Stimulated activated CD4-positive, alpha-beta T cell treated with anti-CD3 and anti-CD28 coated beads, Interleukin-12 subunit alpha, Interleukin-12 subunit beta, amount 100 ng/mL, for 48 hours (primary cell): ENCODE measurements around the gene ARSA.
"Not testable (repeated sequence)": the region's sequence is repeated elsewhere in the genome, so short reads cannot be mapped to it uniquely, and the experiment has no call there.

Source experiments
- DNase-seq, 3 donors: peaks; one replicate each; pipeline ENCODE4 v3.0.0-alpha.2; 2020; ENCODE audit warnings: low read depth in 2 of 3, low spot score in 1 of 3

Gene ARSA

DNA sequence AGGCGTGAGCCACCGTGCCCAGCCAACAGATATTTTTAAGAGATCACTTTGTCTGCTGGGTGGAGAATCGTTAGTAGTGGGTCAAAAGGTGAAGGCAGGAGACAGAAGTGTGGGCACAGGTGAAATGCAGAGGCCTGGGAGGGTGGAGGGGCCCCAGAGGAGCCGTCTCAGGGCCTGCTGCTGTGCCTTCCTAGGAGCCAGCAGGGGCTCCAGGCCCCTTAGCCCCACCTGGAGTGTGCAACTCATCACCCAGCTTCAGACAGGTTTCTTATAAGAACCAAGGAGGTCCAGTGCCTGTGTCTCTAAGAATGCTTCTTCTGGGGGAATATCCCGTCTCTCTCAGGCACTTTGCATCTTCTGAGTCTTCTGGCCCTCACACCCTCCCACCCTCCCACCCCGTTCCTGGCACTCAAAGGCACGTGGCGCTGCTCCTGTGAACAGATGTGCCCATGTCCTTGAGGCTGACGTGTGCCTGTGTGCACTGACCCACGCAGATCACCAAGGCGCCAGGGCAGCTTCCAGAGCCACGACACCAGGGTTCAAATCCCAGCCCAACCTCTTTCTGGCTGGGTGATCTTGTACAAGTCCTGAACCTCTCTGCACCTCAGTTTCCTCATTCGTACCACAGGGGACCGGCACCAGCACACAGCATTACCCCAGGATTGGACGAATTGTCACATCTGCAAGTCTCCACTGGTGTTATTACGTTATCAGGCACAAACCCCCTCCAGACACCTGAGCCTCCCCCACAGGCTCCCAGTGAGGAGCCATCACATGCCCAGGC, 3.4 kb downstream of the ARSA start:
- DNase-seq = no peak

- DNase-seq = no peak
Measured at GRCh38 chr22:50622723-50623327, 5.1 kb downstream of the ARSA start.

GRCh38 chr22:50621948-50622722, 5.8 kb downstream of the ARSA start:
- no peak for DNase-seq

DNA sequence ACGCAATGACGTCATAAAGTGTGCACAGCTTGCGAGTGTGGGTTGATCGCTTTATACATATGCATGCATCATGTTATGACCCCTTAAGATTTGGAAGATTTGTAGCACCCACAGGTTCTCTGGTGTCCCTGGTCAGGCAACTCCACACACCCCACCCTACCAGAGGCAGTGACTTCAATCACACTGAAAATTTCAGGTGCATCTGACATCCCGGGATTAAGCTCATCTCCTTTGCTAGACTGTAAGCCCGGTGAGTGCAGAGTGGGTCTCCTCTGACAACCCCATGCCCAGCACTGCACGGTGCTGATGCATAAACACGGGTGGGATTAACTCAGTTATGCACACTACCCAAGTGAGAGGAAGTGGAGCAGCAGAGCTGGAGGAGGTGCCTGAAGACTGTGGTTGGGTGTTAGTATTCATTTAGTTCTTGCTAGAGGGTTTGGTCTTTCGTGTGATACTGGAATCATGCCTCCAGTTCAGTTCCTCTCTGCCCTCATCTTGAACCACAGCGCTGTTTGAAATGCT, 6.5 kb downstream of the ARSA start:
- peak in 2 of 3 donors; percentile 25 to 51 for DNase-seq

DNA sequence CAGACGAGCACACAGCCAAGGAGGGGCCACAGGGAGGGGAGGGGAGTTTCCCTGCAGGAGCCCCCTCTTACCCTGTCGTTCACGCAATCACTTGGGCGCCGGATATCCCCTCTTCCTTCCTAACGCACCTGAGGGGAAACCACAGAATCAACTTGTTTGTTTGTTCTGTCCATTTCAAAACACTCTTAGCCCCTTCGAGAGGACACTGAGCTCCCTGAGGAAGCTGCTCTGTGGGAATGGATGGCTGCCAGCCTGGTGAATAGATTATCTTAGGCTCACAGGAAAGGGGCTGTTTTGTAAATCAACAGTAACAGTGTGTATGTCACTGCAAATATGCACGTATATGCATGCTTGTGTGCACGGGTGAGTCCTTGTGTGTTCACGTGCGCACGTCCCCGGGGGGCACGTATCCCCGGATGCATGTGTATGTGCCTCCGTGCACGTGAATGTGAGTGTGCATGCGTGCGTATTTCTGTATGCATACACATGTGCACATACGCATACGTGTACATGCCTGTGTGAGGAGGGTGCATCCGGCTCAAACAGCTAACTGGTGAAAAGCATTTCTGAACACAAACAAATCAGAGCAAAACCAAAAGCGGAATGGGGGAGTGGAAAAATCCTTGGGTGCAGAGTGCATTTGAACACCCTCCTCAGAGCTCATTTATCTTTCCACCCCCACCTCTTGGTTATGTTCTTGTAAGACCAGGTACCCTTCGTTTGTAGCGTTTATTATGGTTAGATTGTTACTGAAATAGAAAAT, 7.2 kb downstream of the ARSA start:
- DNase-seq = peak in 2 of 3 donors; percentile 57 to 64

DNA sequence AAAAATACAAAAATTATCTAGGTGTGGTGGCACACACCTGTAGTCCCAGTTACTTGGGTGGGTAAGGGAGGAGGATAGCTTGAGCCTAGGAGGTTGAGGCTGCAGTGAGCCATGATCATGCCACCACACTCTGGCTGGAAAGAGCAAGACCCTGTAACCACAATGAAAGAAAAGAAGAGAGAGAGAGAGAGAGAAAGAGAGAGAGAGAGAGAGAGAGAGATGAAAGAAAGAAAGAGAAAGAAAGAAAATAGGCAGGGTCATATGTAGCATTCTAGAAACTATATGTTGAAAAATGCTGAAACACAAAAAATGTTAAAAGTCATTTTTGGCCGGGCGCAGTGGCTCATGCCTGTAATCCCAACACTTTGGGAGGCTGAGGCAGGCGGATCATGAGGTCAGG, 13.7 kb downstream of the ARSA start:
- DNase-seq = not testable (repeated sequence)

- DNase-seq = no peak
Measured at GRCh38 chr22:50613291-50613981, 14.5 kb downstream of the ARSA start.

- DNase-seq = no peak
Measured at GRCh38 chr22:50612528-50613221, 15.3 kb downstream of the ARSA start.

- no peak for DNase-seq
Measured at GRCh38 chr22:50612168-50612527, 15.8 kb downstream of the ARSA start.

DNA sequence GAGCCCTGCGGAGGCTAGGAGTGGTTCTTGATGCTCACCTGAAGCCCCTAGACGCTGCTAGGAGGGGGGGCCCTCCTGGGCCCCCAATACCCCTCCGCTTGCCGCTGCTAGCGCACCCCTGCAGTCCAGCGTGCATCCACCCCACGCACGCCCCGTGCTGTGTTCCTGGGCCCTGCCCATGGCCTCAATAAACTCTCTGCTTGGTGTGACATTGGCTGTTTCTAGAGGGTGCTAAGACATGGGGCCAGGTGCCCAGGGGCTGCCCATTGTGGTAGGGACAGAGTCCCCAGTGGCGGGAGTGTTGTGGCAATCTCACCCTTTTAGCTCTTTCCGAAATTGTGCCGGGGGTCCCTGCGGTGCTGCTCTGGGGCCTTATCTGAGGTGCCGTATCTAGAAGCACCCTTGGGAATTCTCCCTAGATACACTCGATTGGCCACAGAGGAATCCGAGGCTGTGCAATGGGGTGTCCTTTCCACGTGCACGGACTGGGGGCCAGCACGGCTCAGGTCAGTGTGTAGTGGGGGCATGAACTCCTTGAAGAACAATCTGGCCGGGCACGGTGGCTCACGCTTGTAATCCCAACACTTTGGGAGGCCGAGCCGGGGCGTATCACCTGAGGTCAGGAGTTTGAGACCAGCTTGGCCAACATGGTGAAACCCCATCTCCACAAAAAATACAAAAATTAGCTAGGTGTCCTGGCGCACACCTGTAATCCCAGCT, 16.5 kb downstream of the ARSA start:
- no peak for DNase-seq

GRCh38 chr22:50610581-50610980, 17.4 kb downstream of the ARSA start:
- DNase-seq = no peak

GRCh38 chr22:50610041-50610451, 17.9 kb downstream of the ARSA start:
- no peak for DNase-seq

- DNase-seq = no peak
Measured at GRCh38 chr22:50609599-50609998, 18.4 kb downstream of the ARSA start.

DNA sequence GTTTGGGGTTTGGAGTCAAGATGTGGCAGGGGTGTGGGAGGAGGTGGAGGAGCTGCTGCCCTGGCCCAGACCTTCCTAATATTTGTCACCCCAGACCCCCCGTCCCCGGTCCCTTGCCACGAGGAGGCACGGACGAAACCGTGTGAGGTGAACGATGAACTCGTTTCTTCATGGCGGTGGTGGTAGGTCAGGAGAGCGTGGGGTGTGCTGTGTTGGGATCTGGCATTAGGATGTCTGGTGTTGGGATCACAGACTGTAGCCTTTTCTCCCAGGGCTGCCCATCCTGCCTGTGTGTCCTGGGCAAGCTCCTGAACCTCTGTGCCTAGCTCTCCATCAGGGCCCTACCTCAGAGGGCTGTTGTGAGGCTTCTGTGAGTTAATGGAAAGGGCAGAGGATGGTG, 19.0 kb downstream of the ARSA start:
- no peak for DNase-seq

- DNase-seq = not testable (repeated sequence)
Measured at GRCh38 chr22:50608058-50608840, 19.7 kb downstream of the ARSA start.

DNA sequence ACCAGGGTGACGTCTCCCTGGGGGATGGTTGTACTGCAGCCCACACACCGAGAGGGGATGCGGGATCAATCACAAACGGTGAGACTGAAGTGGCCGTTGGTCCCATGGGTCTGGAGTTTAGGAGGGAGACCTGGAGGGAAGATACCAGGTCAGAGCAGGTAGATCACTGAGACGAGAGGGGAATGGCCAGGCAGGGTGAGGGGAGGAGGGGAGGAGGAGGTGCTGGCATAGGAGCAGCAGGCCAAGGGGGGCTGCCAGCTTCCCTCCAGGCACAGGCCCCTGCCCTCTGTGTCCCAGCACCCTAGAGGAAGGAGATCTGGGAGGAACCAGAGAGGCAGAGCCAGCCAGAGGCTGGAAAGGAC, 20.3 kb downstream of the ARSA start:
- DNase-seq = no peak

DNA sequence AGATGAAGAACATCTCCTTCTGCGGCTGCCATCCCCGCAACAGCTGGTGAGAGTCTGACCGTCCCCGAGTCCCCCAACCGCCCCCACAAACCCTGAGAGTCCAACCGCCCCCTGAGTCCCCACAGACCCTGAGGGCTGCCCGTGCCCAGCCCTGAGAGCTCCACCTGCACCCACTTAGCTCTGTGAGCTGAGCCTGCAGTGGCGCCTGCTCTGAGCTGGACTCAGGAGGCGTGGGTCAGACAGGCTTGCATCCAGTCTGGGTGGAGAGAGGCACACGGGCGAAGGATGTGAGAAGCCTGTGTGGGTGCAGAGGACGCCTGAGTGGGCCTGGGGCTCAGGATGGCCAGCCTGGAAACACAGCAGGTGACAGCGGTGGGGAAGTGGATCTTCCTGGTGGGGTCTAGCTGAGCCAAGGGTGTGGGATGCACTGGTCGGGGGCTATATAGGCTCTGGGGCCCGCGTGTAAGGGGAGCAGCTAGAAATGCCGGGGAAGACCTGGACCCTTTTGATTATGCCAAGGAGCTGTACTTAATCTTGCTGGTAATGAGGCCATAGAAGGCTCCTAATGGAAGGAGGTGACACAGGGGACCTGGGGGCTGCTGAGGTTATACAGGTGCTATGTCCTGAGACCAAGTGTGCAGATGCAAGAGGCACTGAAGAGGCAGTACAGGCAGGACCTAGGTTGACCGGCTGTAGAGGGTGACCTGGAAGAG, 20.9 kb downstream of the ARSA start:
- DNase-seq = no peak
